Loucy (cell line): Measurements from ENCODE around the gene PMEPA1.

Experiments
- H2AFZ ChIP-seq: fragments of 200-600 bp; sonication (generic); 2 replicates; pipeline ENCODE4 v1.6.0; 2016; ENCODE audit warnings: antibody characterized with exemption, mild to moderate bottlenecking, low read length, moderate library complexity
- H3F3A ChIP-seq: fragments of 200-600 bp; 2 replicates; pipeline ENCODE4 v1.6.0; 2016; ENCODE audit warnings: antibody characterized with exemption, low read depth, mild to moderate bottlenecking
- H3K27me3 ChIP-seq: fragments of 200-600 bp; sonication (generic); 2 replicates; pipeline ENCODE4 v1.6.1; 2014; ENCODE audit warnings: low read length, mild to moderate bottlenecking; ENCODE audit not compliant: insufficient read depth, poor library complexity, severe bottlenecking
- H3K36me3 ChIP-seq: fragments of 200-600 bp; sonication (generic); 2 replicates; pipeline ENCODE4 v1.6.1; 2016; ENCODE audit warnings: low read length; ENCODE audit not compliant: insufficient read depth
- H3K4me1 ChIP-seq: fragments of 200-600 bp; sonication (generic); 2 replicates; pipeline ENCODE4 v1.5.1; 2014; ENCODE audit warnings: low read length, mild to moderate bottlenecking; ENCODE audit not compliant: insufficient read depth, poor library complexity, severe bottlenecking
- H3K4me2 ChIP-seq: fragments of 200-600 bp; sonication (generic); 2 replicates; pipeline ENCODE4 v1.6.0; 2014; ENCODE audit warnings: antibody characterized with exemption, low read length, low read depth, mild to moderate bottlenecking; ENCODE audit not compliant: poor library complexity, severe bottlenecking
- H3K4me3 ChIP-seq: fragments of 200-600 bp; sonication (generic); 2 replicates; pipeline ENCODE4 v1.5.1; 2014; ENCODE audit warnings: low read length, mild to moderate bottlenecking, mixed read lengths; ENCODE audit not compliant: poor library complexity, severe bottlenecking
- H3K79me2 ChIP-seq: fragments of 200-600 bp; sonication (generic); 2 replicates; pipeline ENCODE4 v1.6.1; 2014; ENCODE audit warnings: low read length; ENCODE audit not compliant: insufficient read depth
- H3K9ac ChIP-seq: fragments of 200-600 bp; sonication (generic); 2 replicates; pipeline ENCODE4 v1.6.0; 2014; ENCODE audit warnings: mild to moderate bottlenecking, low read depth, low read length, moderate library complexity; ENCODE audit not compliant: poor library complexity, severe bottlenecking
- H3K9me2 ChIP-seq: fragments of 200-600 bp; sonication (generic); replicated peaks from 2 replicates; pipeline ENCODE4 v1.6.1; 2016; ENCODE audit warnings: low read depth, low read length, mixed read lengths
- H3K9me3 ChIP-seq: fragments of 200-600 bp; sonication (generic); 2 replicates; pipeline ENCODE4 v1.6.1; 2014; ENCODE audit warnings: mild to moderate bottlenecking, antibody characterized with exemption, low read length, low read depth; ENCODE audit not compliant: insufficient read depth
- H4K20me1 ChIP-seq: fragments of 200-600 bp; sonication (generic); 2 replicates; pipeline ENCODE4 v1.6.0; 2014; ENCODE audit warnings: antibody characterized with exemption, low read length, mild to moderate bottlenecking; ENCODE audit not compliant: insufficient read depth, poor library complexity, severe bottlenecking
- CTCF ChIP-seq: fragments of 200-600 bp; sonication (generic); conservative IDR thresholded peaks from 2 replicates; pipeline ENCODE4 v1.5.1; 2014; ENCODE audit warnings: mild to moderate bottlenecking, antibody characterized with exemption, low read length
- EZH2phosphoT487 ChIP-seq: fragments of 200-600 bp; IDR thresholded peaks from 2 replicates; pipeline ENCODE4 v1.6.1; 2018; ENCODE audit warnings: antibody characterized with exemption, mild to moderate bottlenecking, moderate library complexity, borderline replicate concordance

Gene PMEPA1

GRCh38 chr20:57603120-57603519, 106.7 kb downstream of the PMEPA1 start:
- TF ChIP-seq EZH2phosphoT487 (no peak), CTCF (no peak)
- Histone ChIP-seq H3K36me3 (no peaks in the 10 kb centered on the region), H3K4me3 (no peak overlapping the region), H3K9me3 (no peaks in the 10 kb centered on the region), H3F3A (no peaks in the 10 kb centered on the region), H4K20me1 (no peaks in the 10 kb centered on the region), H2AFZ (no peak overlapping the region), H3K9ac (no peak overlapping the region), H3K27me3 (no peaks in the 10 kb centered on the region), H3K9me2 (no peaks in the 10 kb centered on the region), H3K4me1 (no peaks in the 10 kb centered on the region), H3K79me2 (no peaks in the 10 kb centered on the region), H3K4me2 (no peak overlapping the region)

GRCh38 chr20:57601737-57602136, 108.1 kb downstream of the PMEPA1 start:
- H3K9ac ChIP-seq, result no peak overlapping the region
- H3K4me3 ChIP-seq, result no peak overlapping the region
- no peaks in the 10 kb centered on the region for H3K9me2 ChIP-seq
- H3F3A ChIP-seq, result no peaks in the 10 kb centered on the region
- no peaks in the 10 kb centered on the region for H3K36me3 ChIP-seq
- no peaks in the 10 kb centered on the region for H3K79me2 ChIP-seq
- no peak overlapping the region for H2AFZ ChIP-seq
- H4K20me1 ChIP-seq, result no peaks in the 10 kb centered on the region
- H3K27me3 ChIP-seq, result no peaks in the 10 kb centered on the region
- no peaks in the 10 kb centered on the region for H3K4me1 ChIP-seq
- TF ChIP-seq EZH2phosphoT487 (no peak), CTCF (no peak)
- no peak overlapping the region for H3K4me2 ChIP-seq
- H3K9me3 ChIP-seq, result no peaks in the 10 kb centered on the region

GRCh38 chr20:57601211-57601570, 108.6 kb downstream of the PMEPA1 start:
- Histone ChIP-seq H2AFZ (no peak overlapping the region), H4K20me1 (no peaks in the 10 kb centered on the region), H3K36me3 (no peaks in the 10 kb centered on the region), H3K9me3 (no peaks in the 10 kb centered on the region), H3K79me2 (no peaks in the 10 kb centered on the region), H3K4me1 (no peaks in the 10 kb centered on the region), H3K9me2 (no peaks in the 10 kb centered on the region), H3K4me2 (no peak overlapping the region), H3K4me3 (no peak overlapping the region), H3K27me3 (no peaks in the 10 kb centered on the region), H3F3A (no peaks in the 10 kb centered on the region), H3K9ac (no peak overlapping the region)
- TF ChIP-seq CTCF, result no peak
